Measurements from ENCODE around the gene SYNGR1.

Gene SYNGR1

DNA sequence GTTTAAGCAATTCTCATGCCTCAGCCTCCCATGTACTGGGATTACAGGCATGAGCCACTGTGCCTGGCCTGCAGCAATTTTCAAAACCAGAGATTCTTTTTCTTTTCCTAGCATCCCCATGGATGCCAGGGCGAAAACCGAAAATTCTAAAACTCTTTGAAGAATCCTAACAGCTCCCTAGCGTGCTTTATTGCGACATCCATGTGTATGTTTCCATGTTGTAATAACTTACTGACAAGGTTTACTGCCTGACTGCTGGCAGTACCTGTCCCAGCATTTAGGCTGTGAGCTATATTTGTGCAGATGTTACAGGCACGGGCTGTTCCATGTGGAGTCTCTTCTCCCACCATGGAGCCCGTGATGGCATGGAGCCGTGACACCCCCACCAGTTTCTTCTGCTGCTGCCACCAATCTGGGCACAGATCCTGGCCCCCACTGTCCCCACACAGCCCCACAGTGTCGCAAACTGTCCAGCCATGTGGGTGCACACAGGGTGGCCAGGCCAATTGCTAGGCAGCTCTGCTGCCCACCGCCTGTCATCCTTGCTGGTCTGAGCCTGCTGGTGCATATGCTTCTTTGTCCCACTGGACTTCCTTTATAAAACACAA is 42.7 kb downstream of the SYNGR1 start:
- H3K27ac ChIP-seq: no peak overlapping the region
- TF ChIP-seq ZFX (IDR thresholded peaks at IDR 0.05): no peak
- TF ChIP-seq, protein P1, sequence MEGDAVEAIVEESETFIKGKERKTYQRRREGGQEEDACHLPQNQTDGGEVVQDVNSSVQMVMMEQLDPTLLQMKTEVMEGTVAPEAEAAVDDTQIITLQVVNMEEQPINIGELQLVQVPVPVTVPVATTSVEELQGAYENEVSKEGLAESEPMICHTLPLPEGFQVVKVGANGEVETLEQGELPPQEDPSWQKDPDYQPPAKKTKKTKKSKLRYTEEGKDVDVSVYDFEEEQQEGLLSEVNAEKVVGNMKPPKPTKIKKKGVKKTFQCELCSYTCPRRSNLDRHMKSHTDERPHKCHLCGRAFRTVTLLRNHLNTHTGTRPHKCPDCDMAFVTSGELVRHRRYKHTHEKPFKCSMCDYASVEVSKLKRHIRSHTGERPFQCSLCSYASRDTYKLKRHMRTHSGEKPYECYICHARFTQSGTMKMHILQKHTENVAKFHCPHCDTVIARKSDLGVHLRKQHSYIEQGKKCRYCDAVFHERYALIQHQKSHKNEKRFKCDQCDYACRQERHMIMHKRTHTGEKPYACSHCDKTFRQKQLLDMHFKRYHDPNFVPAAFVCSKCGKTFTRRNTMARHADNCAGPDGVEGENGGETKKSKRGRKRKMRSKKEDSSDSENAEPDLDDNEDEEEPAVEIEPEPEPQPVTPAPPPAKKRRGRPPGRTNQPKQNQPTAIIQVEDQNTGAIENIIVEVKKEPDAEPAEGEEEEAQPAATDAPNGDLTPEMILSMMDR (conservative IDR thresholded peaks at IDR 0.05): no peak

DNA sequence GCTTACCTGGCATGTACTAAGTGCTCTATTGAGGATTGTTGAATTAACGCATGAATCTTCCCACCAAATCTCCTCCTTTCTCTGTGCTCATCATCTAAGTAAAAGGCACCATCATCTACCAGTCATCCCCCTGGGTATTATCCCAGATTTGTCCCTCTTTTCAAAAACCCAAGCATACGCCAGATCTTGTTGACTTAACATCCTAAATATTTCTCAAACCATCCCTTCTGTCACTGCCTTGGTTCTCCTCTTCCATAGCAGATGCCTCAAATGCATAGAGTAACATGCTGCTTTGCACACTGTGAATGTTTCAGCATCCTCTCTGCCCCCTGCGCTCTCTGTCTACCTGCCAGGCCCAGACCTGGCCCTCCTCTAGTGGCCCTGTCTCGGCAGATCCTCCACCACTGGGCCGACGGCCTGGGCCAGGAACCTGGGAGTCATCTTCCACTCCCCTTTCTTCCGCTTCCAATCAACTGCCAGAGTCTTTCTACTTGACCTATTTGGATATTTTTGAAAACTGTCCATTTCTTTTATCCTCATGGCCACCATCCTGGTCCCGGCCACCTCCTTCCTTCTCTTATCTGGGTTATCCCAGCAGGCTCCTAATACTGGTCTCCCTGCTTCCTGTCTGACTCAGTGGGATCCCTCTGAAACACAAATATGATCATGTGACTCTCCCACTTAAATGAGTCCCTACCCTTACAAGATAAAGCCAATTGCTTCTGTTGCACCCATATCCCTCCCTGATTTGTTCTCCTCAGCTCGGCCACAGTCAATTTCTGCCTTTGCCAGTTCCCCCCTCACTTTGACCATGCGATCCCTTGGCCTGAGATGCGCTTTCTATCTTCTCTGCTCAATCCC is 46.4 kb downstream of the SYNGR1 start:
- TF ChIP-seq ZFX (IDR thresholded peaks at IDR 0.05): no peak
- TF ChIP-seq, protein P1 (conservative IDR thresholded peaks at IDR 0.05): no peak
- no peak overlapping the region for H3K27ac ChIP-seq

DNA sequence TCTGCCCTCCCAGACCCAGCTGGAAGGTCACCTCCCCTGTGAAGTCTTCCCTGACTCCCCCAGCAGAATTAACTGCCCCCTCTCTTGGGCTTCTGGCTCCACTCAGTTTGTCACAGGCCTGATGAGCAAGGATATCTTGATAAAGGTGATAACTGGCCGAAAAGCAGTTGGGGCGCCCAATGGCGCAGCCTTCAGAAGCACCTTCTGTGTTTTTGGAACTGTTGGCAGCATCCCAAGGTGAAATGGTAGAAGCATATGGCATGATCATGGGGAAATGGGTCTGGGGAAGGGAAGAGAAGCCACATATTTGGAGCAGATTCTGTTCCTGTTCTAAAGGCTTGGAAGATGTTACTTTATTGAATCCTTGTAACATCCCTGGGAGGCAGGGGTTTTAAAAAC is 47.0 kb downstream of the SYNGR1 start:
- TF ChIP-seq ZFX (IDR thresholded peaks at IDR 0.05): no peak
- TF ChIP-seq, protein P1 (conservative IDR thresholded peaks at IDR 0.05): no peak
- no peak overlapping the region for H3K27ac ChIP-seq

DNA sequence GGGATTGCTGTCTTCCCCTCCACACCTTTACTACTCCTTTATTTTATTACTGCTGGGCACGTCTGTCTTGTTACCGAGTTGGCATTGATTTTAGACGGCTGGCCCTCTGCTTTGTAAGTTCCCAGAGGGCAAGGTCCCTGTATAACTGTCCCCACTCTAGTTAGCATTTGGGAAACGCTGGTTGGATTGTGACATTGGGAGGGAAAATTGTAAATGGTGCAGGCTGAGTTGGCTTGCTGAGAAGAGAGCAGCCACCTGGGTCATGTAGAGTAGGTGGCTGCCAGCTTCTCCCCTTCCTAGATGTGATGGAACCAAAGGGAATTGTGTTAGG is 51.5 kb downstream of the SYNGR1 start:
- H3K27ac ChIP-seq: no peak overlapping the region
- TF ChIP-seq ZFX (IDR thresholded peaks at IDR 0.05): no peak
- TF ChIP-seq, protein P1 (conservative IDR thresholded peaks at IDR 0.05): no peak

DNA sequence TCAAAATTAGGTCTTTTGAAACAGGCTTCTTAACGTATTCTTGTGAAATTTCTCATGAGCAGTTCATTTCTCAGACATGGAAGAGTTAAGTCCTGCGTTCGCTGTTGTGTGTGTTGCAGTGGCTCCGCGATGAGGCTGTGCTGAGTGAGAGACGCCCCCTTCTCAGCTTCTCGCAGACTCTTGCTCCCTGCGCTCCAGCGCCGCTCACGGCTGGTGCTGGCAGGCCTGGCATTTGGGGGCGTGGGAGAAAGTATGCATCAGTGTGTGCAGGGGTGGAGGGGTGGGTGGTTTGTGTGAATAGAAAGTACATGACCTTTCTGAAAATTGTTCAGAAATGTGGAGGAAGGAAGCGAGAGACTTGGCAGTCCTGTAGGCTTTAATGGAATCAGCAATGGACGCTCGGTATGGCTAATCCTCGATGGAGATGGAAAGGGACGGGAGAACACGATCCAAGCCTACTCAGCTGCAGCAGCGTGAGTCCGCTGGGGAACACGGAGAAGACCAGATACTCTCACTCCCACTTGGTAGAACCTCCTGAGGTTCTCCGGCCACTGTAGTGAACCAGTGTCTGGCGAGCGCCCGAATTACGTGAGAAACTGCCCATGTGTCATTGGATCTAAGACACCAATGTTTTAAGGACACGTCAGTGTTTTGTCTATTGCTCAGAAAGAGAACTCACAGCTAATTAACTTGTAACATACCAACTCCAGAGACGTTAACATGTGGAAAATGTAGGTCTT is 55.7 kb downstream of the SYNGR1 start:
- TF ChIP-seq ZFX (IDR thresholded peaks at IDR 0.05): no peak
- TF ChIP-seq, protein P1 (conservative IDR thresholded peaks at IDR 0.05): no peak
- no peak overlapping the region for H3K27ac ChIP-seq

DNA sequence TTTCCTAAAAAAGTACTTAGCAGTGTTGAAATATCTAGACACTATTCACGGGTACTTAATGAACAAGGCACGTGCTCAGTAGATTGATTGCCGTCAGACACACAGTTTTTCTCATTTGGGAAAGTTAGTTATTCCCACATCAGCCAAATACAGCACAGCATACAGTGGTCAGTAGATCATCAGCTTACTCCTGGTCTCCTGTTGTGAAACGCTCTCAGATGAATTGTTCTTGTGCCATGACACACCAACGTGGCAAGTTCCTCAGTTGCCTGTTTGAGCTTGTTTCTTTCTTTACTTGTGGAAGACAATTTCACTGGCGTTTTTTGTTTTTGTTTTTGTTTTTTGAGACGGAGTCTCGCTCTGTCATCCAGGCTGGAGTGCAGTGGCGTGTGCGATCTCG is 58.4 kb downstream of the SYNGR1 start:
- TF ChIP-seq ZFX (IDR thresholded peaks at IDR 0.05): no peak
- TF ChIP-seq, protein P1 (conservative IDR thresholded peaks at IDR 0.05): no peak

DNA sequence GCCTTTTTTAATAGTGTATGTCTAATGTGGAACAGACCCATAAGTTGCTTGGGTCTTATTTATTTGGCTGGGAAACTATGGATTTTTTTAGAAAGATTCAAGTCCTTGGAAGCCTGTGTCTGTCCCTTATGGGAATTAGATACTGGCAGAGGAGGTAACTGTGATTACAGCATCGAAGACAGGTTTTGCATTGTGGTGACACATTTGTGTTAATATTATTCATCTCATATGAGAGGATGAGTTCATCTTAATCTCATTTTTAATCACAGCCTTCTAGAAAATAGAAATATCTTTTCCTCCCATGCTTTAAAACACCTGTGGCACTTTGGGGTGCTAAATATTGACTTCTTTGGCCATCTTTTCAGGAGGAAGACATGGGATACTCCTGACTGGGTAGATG is 59.0 kb downstream of the SYNGR1 start:
- no peak for TF ChIP-seq ZFX (IDR thresholded peaks at IDR 0.05)
- TF ChIP-seq, protein P1 (conservative IDR thresholded peaks at IDR 0.05): no peak

More for the DNA sequence above, 58.4 kb downstream of the SYNGR1 start:
- H3K27ac ChIP-seq: no peak overlapping the region

More for the DNA sequence above, 59.0 kb downstream of the SYNGR1 start:
- H3K27ac ChIP-seq: no peak overlapping the region

All from C4-2B (cell line).